PFSK-1 (cell line): ENCODE results near the gene ADAM12.

Source experiments
- FOXP2 ChIP-seq: optimal IDR thresholded peaks from 2 replicates; pipeline ENCODE3; 2011; ENCODE audit warnings: borderline replicate concordance, control low read depth, inconsistent platforms; ENCODE audit not compliant: insufficient read depth; ENCODE audit errors: extremely low read length, extremely low read depth
- POLR2AphosphoS5 ChIP-seq: IDR thresholded peaks from 2 replicates; pipeline ENCODE4 v1.6.1; 2012; ENCODE audit warnings: low read depth, mild to moderate bottlenecking, control low read depth, low read length, moderate library complexity
- SIN3A ChIP-seq: IDR thresholded peaks from 2 replicates; pipeline ENCODE4 v1.6.1; 2012; ENCODE audit warnings: mild to moderate bottlenecking, low read length, moderate library complexity, borderline replicate concordance; ENCODE audit not compliant: insufficient read depth
- TAF1 ChIP-seq: IDR thresholded peaks from 2 replicates; pipeline ENCODE4 v1.6.1; 2012; ENCODE audit warnings: low read length, control low read depth, borderline replicate concordance; ENCODE audit not compliant: insufficient read depth
- TF ChIP-seq, protein P1 (sequence below), 2 experiments: IDR thresholded peaks; 2 replicates each; pipeline versions ENCODE4 v1.6.1 to v1.8.0; 2011 to 2012; ENCODE audit warnings: low read depth in 2 of 2, low read length in 2 of 2, control low read depth in 1 of 2, inconsistent platforms in 1 of 2, mild to moderate bottlenecking in 1 of 2, moderate library complexity in 1 of 2; ENCODE audit not compliant: insufficient read depth in 1 of 2

ADAM12 gene

DNA sequence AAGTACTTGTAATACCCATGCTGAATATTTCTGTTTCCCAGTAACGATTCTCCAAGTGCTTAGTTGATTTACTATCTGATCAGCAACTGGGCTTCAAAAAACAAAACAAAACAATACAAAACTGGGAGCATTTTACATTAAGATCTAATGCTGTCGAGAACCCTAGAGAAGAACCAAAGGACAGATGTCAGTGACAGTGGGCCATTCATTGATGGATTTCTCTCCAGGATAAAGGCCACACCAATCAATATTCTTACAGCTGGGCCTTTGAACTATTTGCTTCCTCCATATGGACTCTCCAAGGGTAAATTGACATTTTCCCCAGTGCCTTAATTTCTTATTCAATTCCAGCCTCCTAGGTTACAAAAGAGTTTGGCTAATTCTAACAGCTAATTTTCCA is 217.5 kb downstream of the ADAM12 start:
- TF ChIP-seq SIN3A: no peak
- TF ChIP-seq FOXP2: no peak

DNA sequence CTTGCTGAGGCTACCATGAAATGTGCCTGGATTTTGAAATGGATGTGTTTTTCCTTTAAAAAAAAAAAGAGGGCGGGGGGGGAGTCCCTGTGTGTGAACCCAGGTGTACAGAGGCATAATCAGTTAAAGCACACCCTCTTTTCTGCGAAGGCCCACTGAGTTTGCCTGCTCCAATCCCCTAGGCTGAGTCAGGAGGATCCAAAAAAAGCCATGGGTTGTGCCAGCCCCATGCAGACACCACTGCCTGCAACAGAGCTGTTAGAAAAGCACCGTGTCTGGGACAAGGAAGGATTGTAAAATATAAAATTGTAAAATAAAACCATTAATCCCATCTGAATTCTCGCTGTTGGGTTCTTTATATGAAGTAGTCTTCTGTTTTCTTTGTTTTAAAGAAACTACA is 217.9 kb downstream of the ADAM12 start:
- TF ChIP-seq TAF1 (no peak), SIN3A (no peak), POLR2AphosphoS5 (no peak), FOXP2 (no peak)
- TF ChIP-seq, protein P1, sequence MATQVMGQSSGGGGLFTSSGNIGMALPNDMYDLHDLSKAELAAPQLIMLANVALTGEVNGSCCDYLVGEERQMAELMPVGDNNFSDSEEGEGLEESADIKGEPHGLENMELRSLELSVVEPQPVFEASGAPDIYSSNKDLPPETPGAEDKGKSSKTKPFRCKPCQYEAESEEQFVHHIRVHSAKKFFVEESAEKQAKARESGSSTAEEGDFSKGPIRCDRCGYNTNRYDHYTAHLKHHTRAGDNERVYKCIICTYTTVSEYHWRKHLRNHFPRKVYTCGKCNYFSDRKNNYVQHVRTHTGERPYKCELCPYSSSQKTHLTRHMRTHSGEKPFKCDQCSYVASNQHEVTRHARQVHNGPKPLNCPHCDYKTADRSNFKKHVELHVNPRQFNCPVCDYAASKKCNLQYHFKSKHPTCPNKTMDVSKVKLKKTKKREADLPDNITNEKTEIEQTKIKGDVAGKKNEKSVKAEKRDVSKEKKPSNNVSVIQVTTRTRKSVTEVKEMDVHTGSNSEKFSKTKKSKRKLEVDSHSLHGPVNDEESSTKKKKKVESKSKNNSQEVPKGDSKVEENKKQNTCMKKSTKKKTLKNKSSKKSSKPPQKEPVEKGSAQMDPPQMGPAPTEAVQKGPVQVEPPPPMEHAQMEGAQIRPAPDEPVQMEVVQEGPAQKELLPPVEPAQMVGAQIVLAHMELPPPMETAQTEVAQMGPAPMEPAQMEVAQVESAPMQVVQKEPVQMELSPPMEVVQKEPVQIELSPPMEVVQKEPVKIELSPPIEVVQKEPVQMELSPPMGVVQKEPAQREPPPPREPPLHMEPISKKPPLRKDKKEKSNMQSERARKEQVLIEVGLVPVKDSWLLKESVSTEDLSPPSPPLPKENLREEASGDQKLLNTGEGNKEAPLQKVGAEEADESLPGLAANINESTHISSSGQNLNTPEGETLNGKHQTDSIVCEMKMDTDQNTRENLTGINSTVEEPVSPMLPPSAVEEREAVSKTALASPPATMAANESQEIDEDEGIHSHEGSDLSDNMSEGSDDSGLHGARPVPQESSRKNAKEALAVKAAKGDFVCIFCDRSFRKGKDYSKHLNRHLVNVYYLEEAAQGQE (IDR thresholded peaks at IDR 0.05; ENCODE audit: insufficient read depth in 1 of 2, low read depth in 2 of 2, low read length in 2 of 2): no peak

DNA sequence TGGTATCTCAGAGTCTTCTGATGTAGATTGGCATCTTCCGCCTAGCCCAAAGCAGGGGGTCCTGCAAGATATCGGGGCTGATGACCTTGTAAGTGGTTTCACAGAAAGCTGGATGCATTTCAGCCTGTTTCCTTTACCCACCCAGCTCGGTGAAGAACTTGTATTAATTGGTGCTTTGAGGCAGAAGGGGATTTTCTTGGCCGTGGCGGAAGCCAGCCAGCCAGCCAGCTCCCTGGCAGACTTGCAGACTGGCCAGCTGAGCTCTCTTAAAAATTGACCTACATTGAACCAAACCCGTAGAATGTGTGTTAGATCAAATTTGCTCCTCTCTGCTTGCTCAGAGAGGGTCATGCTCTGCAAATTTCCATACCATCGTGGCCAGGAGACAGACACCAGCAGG is 218.4 kb downstream of the ADAM12 start:
- TF ChIP-seq TAF1 (no peak), POLR2AphosphoS5 (no peak)

DNA sequence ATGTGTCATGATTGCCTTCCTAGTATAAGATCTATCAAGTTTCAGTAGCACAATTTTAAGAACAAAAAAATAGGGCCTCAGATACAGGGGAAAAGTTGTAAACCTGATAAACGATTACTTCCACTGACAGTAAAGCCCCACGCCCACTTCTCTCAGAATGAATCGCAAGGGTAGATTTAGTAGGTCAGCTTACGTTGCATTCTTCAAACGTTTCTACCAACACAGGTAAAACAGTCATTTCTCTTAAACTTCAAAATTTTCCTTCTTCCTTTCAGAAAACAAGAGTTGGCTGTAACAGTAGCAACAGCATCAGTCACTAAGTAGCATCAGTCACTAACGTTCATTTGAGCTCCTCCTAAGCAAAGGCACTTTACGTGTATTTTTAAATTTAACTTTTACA is 221.5 kb downstream of the ADAM12 start:
- TF ChIP-seq POLR2AphosphoS5 (no peak), TAF1 (no peak), FOXP2 (no peak), SIN3A (no peak)
- TF ChIP-seq, protein P1 (IDR thresholded peaks at IDR 0.05; ENCODE audit: insufficient read depth in 1 of 2, low read depth in 2 of 2, low read length in 2 of 2): no peak

DNA sequence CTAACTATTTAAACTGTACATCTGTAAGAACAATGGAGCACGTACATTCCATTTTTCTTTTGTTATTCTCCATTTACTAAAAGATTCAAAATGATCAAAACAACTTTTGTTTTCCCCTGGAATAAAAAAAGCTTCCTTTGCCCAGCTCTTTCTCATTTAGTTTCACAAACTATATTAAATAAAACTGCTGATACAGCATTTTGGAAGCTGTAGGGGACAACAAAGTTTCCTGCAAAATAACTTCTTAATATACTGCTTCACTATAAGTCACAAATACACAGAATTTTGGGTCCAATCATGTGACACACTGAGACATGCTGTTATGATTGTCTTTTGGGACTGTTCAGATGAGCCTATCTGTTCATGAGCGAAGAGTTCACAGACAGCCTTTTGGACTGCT is 222.4 kb downstream of the ADAM12 start:
- TF ChIP-seq POLR2AphosphoS5 (no peak), SIN3A (no peak), FOXP2 (no peak), TAF1 (no peak)
- TF ChIP-seq, protein P1 (IDR thresholded peaks at IDR 0.05; ENCODE audit: insufficient read depth in 1 of 2, low read depth in 2 of 2, low read length in 2 of 2): no peak

DNA sequence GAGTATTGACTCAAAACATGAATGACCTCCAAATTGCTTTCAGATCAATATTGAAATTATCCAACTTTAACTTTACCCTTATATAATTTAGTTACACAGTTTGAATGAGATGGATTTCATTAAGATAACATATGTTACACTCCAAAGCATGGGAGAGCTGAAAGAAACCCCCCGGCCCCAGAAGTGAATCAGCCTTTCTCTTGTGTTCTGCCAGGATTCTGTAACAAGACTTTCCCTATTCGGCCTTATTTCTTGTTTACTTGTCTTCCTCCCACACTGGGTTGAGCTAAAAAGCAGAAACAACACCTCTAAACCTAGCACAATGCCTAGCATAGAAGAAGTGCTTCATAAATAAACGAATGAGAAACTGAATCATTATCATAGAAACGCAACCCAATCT is 224.8 kb downstream of the ADAM12 start:
- TF ChIP-seq, protein P1 (IDR thresholded peaks at IDR 0.05; ENCODE audit: insufficient read depth in 1 of 2, low read depth in 2 of 2, low read length in 2 of 2): no peak
- no peak for TF ChIP-seq FOXP2
- no peak for TF ChIP-seq SIN3A
- no peak for TF ChIP-seq TAF1
